Kidney capillary endothelial cell (primary cell): ENCODE results near the gene IGF2R.

Experiments
- DNase-seq: peaks from one replicate; pipeline ENCODE4 v3.0.0-alpha.2; 2018; ENCODE audit warnings: low spot score

The IGF2R gene

GRCh38 chr6:160051390-160051789, 82.5 kb downstream of the IGF2R start:
- no peak for DNase-seq

GRCh38 chr6:160054271-160054670, 85.4 kb downstream of the IGF2R start:
- DNase-seq: no peak

GRCh38 chr6:160054913-160055312, 86.0 kb downstream of the IGF2R start:
- DNase-seq: no peak

- no peak for DNase-seq
Observed at GRCh38 chr6:160055378-160055777, 86.5 kb downstream of the IGF2R start.

- no peak for DNase-seq
Observed at GRCh38 chr6:160055813-160056212, 86.9 kb downstream of the IGF2R start.

- no peak for DNase-seq
Observed at GRCh38 chr6:160057080-160057479, 88.2 kb downstream of the IGF2R start.

- no peak for DNase-seq
Observed at GRCh38 chr6:160058603-160059215, 89.8 kb downstream of the IGF2R start.

GRCh38 chr6:160060221-160060620, 91.3 kb downstream of the IGF2R start:
- no peak for DNase-seq

GRCh38 chr6:160060920-160061447, 92.1 kb downstream of the IGF2R start:
- DNase-seq: no peak

GRCh38 chr6:160063771-160064413, 95.0 kb downstream of the IGF2R start:
- DNase-seq: no peak

- DNase-seq: peak; percentile 13
Observed at GRCh38 chr6:160065200-160065599, 96.3 kb downstream of the IGF2R start.

GRCh38 chr6:160067564-160067963, 98.7 kb downstream of the IGF2R start:
- DNase-seq: no peak

- DNase-seq: no peak
Observed at GRCh38 chr6:160068346-160068745, 99.5 kb downstream of the IGF2R start.

- no peak for DNase-seq
Observed at GRCh38 chr6:160069050-160069454, 100.2 kb downstream of the IGF2R start.

GRCh38 chr6:160069459-160069858, 100.6 kb downstream of the IGF2R start:
- no peak for DNase-seq

GRCh38 chr6:160070427-160070826, 101.5 kb downstream of the IGF2R start:
- DNase-seq: no peak

GRCh38 chr6:160070831-160071230, 101.9 kb downstream of the IGF2R start:
- no peak for DNase-seq

GRCh38 chr6:160071805-160072690, 103.2 kb downstream of the IGF2R start:
- no peak for DNase-seq

GRCh38 chr6:160073272-160073671, 104.4 kb downstream of the IGF2R start:
- DNase-seq: no peak

GRCh38 chr6:160076009-160076408, 107.1 kb downstream of the IGF2R start:
- no peak for DNase-seq

- DNase-seq: no peak
Observed at GRCh38 chr6:160077024-160077423, 108.1 kb downstream of the IGF2R start.

- DNase-seq: no peak
Observed at GRCh38 chr6:160077526-160077925, 108.6 kb downstream of the IGF2R start.
